ENCODE measurements around the gene GPC5. TPM values are rescaled to one million over a fixed set of nuclear protein-coding genes. Genes with fewer than 3 reads are reported as not detected.
A peak's percentile ranks its signal among the peaks of the same experiment; 100 is the strongest.

The GPC5 gene
- total RNA-seq, 2 donors from 2014 or later, result 0.22 to 0.51 TPM

GRCh38 chr13:91482427-91482826 lies 84.0 kb downstream of the GPC5 start:
- no peaks in the 10 kb centered on the region for H3K36me3 Mint-ChIP-seq (ENCODE audit: low read depth)
- Histone ChIP-seq H3K36me3 (ENCODE audit: control insufficient read depth, insufficient read depth, low read length) (no peaks in the 10 kb centered on the region), H3K4me1 (ENCODE audit: control insufficient read depth, insufficient read depth, low read length) (no peaks in the 10 kb centered on the region), H3K27me3 (ENCODE audit: control insufficient read depth, insufficient read depth, low read length, poor library complexity, severe bottlenecking) (no peaks in the 10 kb centered on the region), H3K9me3 (ENCODE audit: control insufficient read depth, low read length) (no peaks in the 10 kb centered on the region), H3K9ac (ENCODE audit: extremely low read depth, low read length, poor library complexity, severe bottlenecking) (no peak overlapping the region), H3K4me3 (ENCODE audit: low read length) (no peak overlapping the region), H3K27ac (ENCODE audit: low read depth, low read length) (no peak overlapping the region)
- no peaks in the 10 kb centered on the region for H3K27me3 Mint-ChIP-seq (ENCODE audit: insufficient read depth)
- peak; percentile 77 for DNase-seq
- no peak overlapping the region for H3K4me3 Mint-ChIP-seq
- TF ChIP-seq, protein P1, sequence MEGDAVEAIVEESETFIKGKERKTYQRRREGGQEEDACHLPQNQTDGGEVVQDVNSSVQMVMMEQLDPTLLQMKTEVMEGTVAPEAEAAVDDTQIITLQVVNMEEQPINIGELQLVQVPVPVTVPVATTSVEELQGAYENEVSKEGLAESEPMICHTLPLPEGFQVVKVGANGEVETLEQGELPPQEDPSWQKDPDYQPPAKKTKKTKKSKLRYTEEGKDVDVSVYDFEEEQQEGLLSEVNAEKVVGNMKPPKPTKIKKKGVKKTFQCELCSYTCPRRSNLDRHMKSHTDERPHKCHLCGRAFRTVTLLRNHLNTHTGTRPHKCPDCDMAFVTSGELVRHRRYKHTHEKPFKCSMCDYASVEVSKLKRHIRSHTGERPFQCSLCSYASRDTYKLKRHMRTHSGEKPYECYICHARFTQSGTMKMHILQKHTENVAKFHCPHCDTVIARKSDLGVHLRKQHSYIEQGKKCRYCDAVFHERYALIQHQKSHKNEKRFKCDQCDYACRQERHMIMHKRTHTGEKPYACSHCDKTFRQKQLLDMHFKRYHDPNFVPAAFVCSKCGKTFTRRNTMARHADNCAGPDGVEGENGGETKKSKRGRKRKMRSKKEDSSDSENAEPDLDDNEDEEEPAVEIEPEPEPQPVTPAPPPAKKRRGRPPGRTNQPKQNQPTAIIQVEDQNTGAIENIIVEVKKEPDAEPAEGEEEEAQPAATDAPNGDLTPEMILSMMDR (conservative IDR thresholded peaks at IDR 0.05), result no peak
- peaks cover 10% of the 10 kb centered on the region for H3K4me1 Mint-ChIP-seq
- no peak overlapping the region for H3K27ac Mint-ChIP-seq
- H3K9me3 Mint-ChIP-seq, result no peaks in the 10 kb centered on the region
- 73 to 83% methylated on average over 2 to 5 of the region's 5 CpGs for WGBS, 2 experiments (ENCODE audit: insufficient coverage in 1 of 2, insufficient read length in 1 of 2)

DNA sequence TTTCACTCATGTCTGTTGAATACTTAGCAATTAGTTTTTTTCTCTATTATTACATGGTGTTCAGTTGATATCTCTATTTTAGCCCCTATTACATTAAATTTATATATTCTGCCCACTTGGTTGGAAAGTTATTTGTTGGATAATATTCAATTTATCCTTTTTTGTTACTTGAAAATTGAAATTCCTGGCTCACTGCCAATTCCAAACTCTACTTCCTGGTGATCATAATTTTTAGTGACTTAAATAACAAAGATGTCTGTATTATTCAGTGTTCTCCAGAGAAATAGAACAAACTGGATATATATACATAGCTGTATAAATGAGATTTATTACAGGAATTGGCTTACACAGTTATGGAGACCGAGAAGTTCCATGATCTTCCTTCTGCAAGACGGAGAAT lies 93.6 kb downstream of the GPC5 start:
- H3K4me1 Mint-ChIP-seq, result no peaks in the 10 kb centered on the region
- no peak for DNase-seq
- H3K27me3 ChIP-seq (ENCODE audit: control insufficient read depth, insufficient read depth, low read length, poor library complexity, severe bottlenecking), result no peaks in the 10 kb centered on the region
- H3K27ac Mint-ChIP-seq, result no peak overlapping the region
- no peaks in the 10 kb centered on the region for H3K27me3 Mint-ChIP-seq (ENCODE audit: insufficient read depth)
- no peak overlapping the region for H3K9ac ChIP-seq (ENCODE audit: extremely low read depth, low read length, poor library complexity, severe bottlenecking)
- H3K27ac ChIP-seq (ENCODE audit: low read depth, low read length), result no peak overlapping the region
- H3K4me1 ChIP-seq (ENCODE audit: control insufficient read depth, insufficient read depth, low read length), result no peaks in the 10 kb centered on the region
- no peaks in the 10 kb centered on the region for H3K36me3 ChIP-seq (ENCODE audit: control insufficient read depth, insufficient read depth, low read length)
- 88% methylated on average over 2 of the region's 2 CpGs for WGBS, 2 experiments (ENCODE audit: insufficient coverage in 1 of 2, insufficient read length in 1 of 2)
- no peak overlapping the region for H3K4me3 Mint-ChIP-seq
- peaks cover 6% of the 10 kb centered on the region for H3K9me3 Mint-ChIP-seq
- no peaks in the 10 kb centered on the region for H3K36me3 Mint-ChIP-seq (ENCODE audit: low read depth)
- H3K4me3 ChIP-seq (ENCODE audit: low read length), result no peak overlapping the region
- peaks cover 5% of the 10 kb centered on the region for H3K9me3 ChIP-seq (ENCODE audit: control insufficient read depth, low read length)
- TF ChIP-seq, protein P1 (conservative IDR thresholded peaks at IDR 0.05), result no peak

GRCh38 chr13:91493442-91493841 lies 95.0 kb downstream of the GPC5 start:
- Histone ChIP-seq H3K4me1 (ENCODE audit: control insufficient read depth, insufficient read depth, low read length) (no peaks in the 10 kb centered on the region), H3K27me3 (ENCODE audit: control insufficient read depth, insufficient read depth, low read length, poor library complexity, severe bottlenecking) (no peaks in the 10 kb centered on the region), H3K36me3 (ENCODE audit: control insufficient read depth, insufficient read depth, low read length) (no peaks in the 10 kb centered on the region), H3K9me3 (ENCODE audit: control insufficient read depth, low read length) (peaks cover 5% of the 10 kb centered on the region), H3K4me3 (ENCODE audit: low read length) (no peak overlapping the region), H3K27ac (ENCODE audit: low read depth, low read length) (no peak overlapping the region), H3K9ac (ENCODE audit: extremely low read depth, low read length, poor library complexity, severe bottlenecking) (no peak overlapping the region)
- Mint-ChIP-seq H3K9me3 (peaks cover 2% of the 10 kb centered on the region), H3K36me3 (ENCODE audit: low read depth) (no peaks in the 10 kb centered on the region), H3K27ac (no peak overlapping the region), H3K4me3 (no peak overlapping the region), H3K27me3 (ENCODE audit: insufficient read depth) (no peaks in the 10 kb centered on the region), H3K4me1 (no peaks in the 10 kb centered on the region)
- DNase-seq, result no peak
- TF ChIP-seq, protein P1 (conservative IDR thresholded peaks at IDR 0.05), result no peak
- WGBS, 2 experiments (ENCODE audit: insufficient coverage in 1 of 2, insufficient read length in 1 of 2), result 94 to 96% methylated on average over 4 to 5 of the region's 5 CpGs
